ENCODE measurements around the gene DHRSX.
A peak's percentile ranks its signal among the peaks of the same experiment; 100 is the strongest.

DHRSX gene

DNA sequence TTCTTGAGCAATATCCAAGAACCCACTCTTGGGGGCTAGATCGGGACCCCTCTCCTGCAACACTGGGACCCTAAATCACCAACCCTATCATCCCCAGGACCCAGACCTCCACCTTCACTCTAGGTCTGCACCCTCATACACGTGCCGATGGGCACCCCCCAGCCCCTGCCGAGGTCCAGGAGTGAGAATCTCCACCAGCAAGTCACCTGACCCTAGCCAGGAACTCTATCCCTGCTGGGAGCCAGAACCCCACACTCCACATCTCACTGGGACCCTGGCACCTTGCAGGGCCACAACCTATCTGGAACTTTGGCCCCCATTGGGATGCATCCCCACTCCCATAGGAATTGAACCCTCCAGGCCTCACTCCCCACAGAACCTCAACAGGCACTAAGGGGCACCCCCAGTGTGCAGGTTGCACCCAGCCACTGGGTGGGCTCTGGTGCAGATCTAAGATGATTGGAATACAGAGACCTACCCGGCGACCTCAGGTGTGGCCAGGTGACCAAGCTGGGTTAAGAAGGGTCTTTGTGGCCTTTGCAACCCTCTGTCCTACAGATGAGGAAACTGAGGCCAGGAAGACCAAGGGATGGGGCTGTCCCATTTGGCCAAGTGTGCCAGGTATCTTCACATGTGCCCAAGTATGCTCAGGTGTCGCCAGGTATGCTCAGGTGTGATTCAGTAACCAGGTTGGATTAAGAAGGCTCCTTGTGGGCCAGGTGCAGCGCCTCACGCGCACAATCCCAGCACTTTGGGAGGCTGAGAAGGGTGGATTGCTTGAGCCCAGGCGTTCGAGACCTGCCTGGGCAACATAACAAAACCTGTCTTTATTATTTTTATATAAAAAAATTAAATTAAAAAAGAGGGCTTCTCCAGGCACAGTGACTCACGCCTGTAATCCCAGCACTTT, 3.1 kb upstream of the DHRSX start:
- TF ChIP-seq CTCF (IDR thresholded peaks at IDR 0.05; ENCODE audit: insufficient read depth, low read depth, low read length, missing control alignments): no peak
- no peak for DNase-seq (ENCODE audit: low read depth)
- no peak overlapping the region for H3K4me3 ChIP-seq (ENCODE audit: low read depth, low read length)

DNA sequence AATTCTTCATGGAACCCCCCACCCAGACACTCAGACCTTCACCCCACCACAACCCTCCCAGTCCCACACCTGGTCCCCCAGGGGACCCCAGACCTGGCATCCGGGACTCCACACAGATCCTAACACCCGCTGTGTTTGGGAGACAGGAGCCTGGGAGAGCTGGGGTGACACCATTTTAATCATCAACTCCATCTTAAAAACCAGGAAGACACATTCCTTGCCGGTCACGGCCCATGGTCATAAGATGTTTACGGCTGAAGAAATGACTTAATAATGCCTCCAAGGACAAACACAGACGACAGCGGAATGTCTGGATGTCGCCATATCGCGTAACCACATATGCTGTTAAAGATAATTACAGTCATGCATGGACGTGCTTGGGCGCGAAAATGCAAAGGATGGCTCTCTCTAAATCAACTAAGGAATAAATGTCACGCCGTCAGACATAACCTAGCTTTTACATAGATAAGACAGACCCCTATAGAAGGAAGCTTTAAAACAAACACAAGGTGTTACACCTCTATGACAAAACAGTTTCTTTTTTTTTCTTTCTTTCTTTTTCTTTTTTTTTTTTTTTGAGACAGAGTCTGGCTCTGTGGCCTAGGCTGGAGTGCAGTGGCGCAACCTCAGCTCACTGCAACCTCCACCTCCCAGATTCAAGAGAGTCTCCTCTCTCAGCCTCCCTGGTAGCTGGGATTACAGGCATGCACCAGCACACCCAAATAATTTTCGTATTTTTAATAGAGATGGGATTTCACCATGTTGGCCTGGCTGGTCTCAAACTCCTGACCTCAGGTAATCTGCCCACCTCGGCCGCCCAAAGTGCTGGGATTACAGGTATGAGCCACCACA, 2.1 kb upstream of the DHRSX start:
- no peak for DNase-seq (ENCODE audit: low read depth)
- no peak for TF ChIP-seq CTCF (IDR thresholded peaks at IDR 0.05; ENCODE audit: insufficient read depth, low read depth, low read length, missing control alignments)
- H3K4me3 ChIP-seq (ENCODE audit: low read depth, low read length): no peak overlapping the region

DNA sequence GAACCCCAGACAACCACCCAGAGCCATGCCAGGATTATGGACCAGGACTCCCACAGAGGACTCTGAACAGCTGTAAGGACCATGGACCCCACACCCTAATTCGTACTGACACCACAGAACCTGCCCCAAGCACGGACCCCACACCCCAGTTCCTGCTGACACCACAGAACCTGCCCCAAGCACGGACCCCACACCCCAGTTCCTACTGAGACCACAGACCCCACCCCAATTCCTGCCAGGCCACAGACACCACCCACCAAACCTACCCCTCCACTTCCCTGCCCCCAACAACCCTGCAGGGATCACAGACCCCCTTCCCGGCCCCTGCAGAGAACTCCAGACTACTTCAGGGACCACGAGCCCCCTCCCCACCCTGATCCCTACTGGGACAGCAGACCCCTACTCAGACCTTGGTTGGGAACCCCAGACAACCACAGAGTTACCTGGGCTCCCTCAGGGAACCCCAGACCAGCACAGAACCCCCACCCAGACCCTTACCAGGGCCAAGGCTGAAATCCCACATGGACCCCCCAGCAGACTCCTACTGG, 1.4 kb upstream of the DHRSX start:
- H3K4me3 ChIP-seq (ENCODE audit: low read depth, low read length): no peak overlapping the region
- no peak for TF ChIP-seq CTCF (IDR thresholded peaks at IDR 0.05; ENCODE audit: insufficient read depth, low read depth, low read length, missing control alignments)
- DNase-seq (ENCODE audit: low read depth): no peak

GRCh38 chrX:2501559-2502102, 855 bp upstream of the DHRSX start:
- no peak overlapping the region for H3K4me3 ChIP-seq (ENCODE audit: low read depth, low read length)
- no peak for TF ChIP-seq CTCF (IDR thresholded peaks at IDR 0.05; ENCODE audit: insufficient read depth, low read depth, low read length, missing control alignments)

GRCh38 chrX:2500091-2500802, 529 bp downstream of the DHRSX start:
- peak overlapping the region; percentile 78 for H3K4me3 ChIP-seq (ENCODE audit: low read depth, low read length)
- DNase-seq (ENCODE audit: low read depth): peak; percentile 25
- TF ChIP-seq CTCF (IDR thresholded peaks at IDR 0.05; ENCODE audit: insufficient read depth, low read depth, low read length, missing control alignments): no peak

More at GRCh38 chrX:2501559-2502102, 855 bp upstream of the DHRSX start:
- no peak for DNase-seq (ENCODE audit: low read depth)

GRCh38 chrX:2499507-2499906, 1.3 kb downstream of the DHRSX start:
- H3K4me3 ChIP-seq (ENCODE audit: low read depth, low read length): peak overlapping the region; percentile 78
- DNase-seq (ENCODE audit: low read depth): no peak
- no peak for TF ChIP-seq CTCF (IDR thresholded peaks at IDR 0.05; ENCODE audit: insufficient read depth, low read depth, low read length, missing control alignments)

All from GM12865 (cell line).